ENCODE data around the gene DPPA4. TPM values are rescaled to one million over a fixed set of nuclear protein-coding genes. Genes with fewer than 3 reads are reported as not detected.

DPPA4 gene
- total and polyA plus RNA-seq, 2 donors from 2014 or later, result not detected

- intact Hi-C loops (cut with DNase I), result no loop called here
- no peak overlapping the region for H3K4me3 ChIP-seq (ENCODE audit: low read length in 3 of 3)
- no peak overlapping the region for H3K27ac ChIP-seq (ENCODE audit: low read depth in 2 of 2, low read length in 2 of 2)
- H3K36me3 ChIP-seq (ENCODE audit: control insufficient read depth in 2 of 3, insufficient read depth in 3 of 3, low read length in 3 of 3), result no peaks in the 10 kb centered on the region
- peaks cover 0 to 3% (median 0%) of the 10 kb centered on the region in 3 donors for H3K4me1 ChIP-seq (ENCODE audit: control insufficient read depth in 2 of 3, insufficient read depth in 2 of 3, low read depth in 1 of 3, low read length in 3 of 3)
- H3K9me3 ChIP-seq (ENCODE audit: control insufficient read depth in 2 of 3, insufficient read depth in 1 of 3, low read length in 3 of 3), result no peaks in the 10 kb centered on the region
- DNase-seq, result no peak
- no peak for TF ChIP-seq CTCF (IDR thresholded peaks at IDR 0.05; ENCODE audit: borderline replicate concordance, extremely low read depth, insufficient read depth)
- no peak overlapping the region for H3K9ac ChIP-seq (ENCODE audit: low read length in 3 of 3)
- no peak for FAIRE-seq
- no peaks in the 10 kb centered on the region for H3K27me3 ChIP-seq (ENCODE audit: control insufficient read depth, insufficient read depth, low read length)
Measured at GRCh38 chr3:109353057-109353456, 15.7 kb upstream of the DPPA4 start.

- H3K9ac ChIP-seq (ENCODE audit: low read length in 3 of 3), result no peak overlapping the region
- peaks cover 0 to 3% (median 0%) of the 10 kb centered on the region in 3 donors for H3K4me1 ChIP-seq (ENCODE audit: control insufficient read depth in 2 of 3, insufficient read depth in 2 of 3, low read depth in 1 of 3, low read length in 3 of 3)
- DNase-seq, result no peak
- no peak for TF ChIP-seq CTCF (IDR thresholded peaks at IDR 0.05; ENCODE audit: borderline replicate concordance, extremely low read depth, insufficient read depth)
- no peaks in the 10 kb centered on the region for H3K9me3 ChIP-seq (ENCODE audit: control insufficient read depth in 2 of 3, insufficient read depth in 1 of 3, low read length in 3 of 3)
- no peaks in the 10 kb centered on the region for H3K27me3 ChIP-seq (ENCODE audit: control insufficient read depth, insufficient read depth, low read length)
- no peak overlapping the region for H3K27ac ChIP-seq (ENCODE audit: low read depth in 2 of 2, low read length in 2 of 2)
- H3K4me3 ChIP-seq (ENCODE audit: low read length in 3 of 3), result no peak overlapping the region
- no peak for FAIRE-seq
- H3K36me3 ChIP-seq (ENCODE audit: control insufficient read depth in 2 of 3, insufficient read depth in 3 of 3, low read length in 3 of 3), result no peaks in the 10 kb centered on the region
- intact Hi-C loops (cut with DNase I), result no loop called here
Measured at GRCh38 chr3:109351231-109351630, 13.9 kb upstream of the DPPA4 start.

GRCh38 chr3:109346770-109347295 is 9.5 kb upstream of the DPPA4 start:
- no peaks in the 10 kb centered on the region for H3K4me1 ChIP-seq (ENCODE audit: control insufficient read depth in 2 of 3, insufficient read depth in 2 of 3, low read depth in 1 of 3, low read length in 3 of 3)
- DNase-seq (no peak), FAIRE-seq (no peak)
- no peak overlapping the region for H3K4me3 ChIP-seq (ENCODE audit: low read length in 3 of 3)
- H3K9me3 ChIP-seq (ENCODE audit: control insufficient read depth in 2 of 3, insufficient read depth in 1 of 3, low read length in 3 of 3), result no peaks in the 10 kb centered on the region
- H3K36me3 ChIP-seq (ENCODE audit: control insufficient read depth in 2 of 3, insufficient read depth in 3 of 3, low read length in 3 of 3), result no peaks in the 10 kb centered on the region
- no peak overlapping the region for H3K9ac ChIP-seq (ENCODE audit: low read length in 3 of 3)
- intact Hi-C loops (cut with DNase I), result no loop called here
- H3K27ac ChIP-seq (ENCODE audit: low read depth in 2 of 2, low read length in 2 of 2), result no peak overlapping the region
- TF ChIP-seq CTCF (IDR thresholded peaks at IDR 0.05; ENCODE audit: borderline replicate concordance, extremely low read depth, insufficient read depth), result no peak
- H3K27me3 ChIP-seq (ENCODE audit: control insufficient read depth, insufficient read depth, low read length), result no peaks in the 10 kb centered on the region

- no peak for TF ChIP-seq CTCF (IDR thresholded peaks at IDR 0.05; ENCODE audit: borderline replicate concordance, extremely low read depth, insufficient read depth)
- Histone ChIP-seq H3K9ac (ENCODE audit: low read length in 3 of 3) (no peak overlapping the region), H3K27me3 (ENCODE audit: control insufficient read depth, insufficient read depth, low read length) (no peaks in the 10 kb centered on the region), H3K4me1 (ENCODE audit: control insufficient read depth in 2 of 3, insufficient read depth in 2 of 3, low read depth in 1 of 3, low read length in 3 of 3) (no peaks in the 10 kb centered on the region), H3K9me3 (ENCODE audit: control insufficient read depth in 2 of 3, insufficient read depth in 1 of 3, low read length in 3 of 3) (no peaks in the 10 kb centered on the region), H3K36me3 (ENCODE audit: control insufficient read depth in 2 of 3, insufficient read depth in 3 of 3, low read length in 3 of 3) (no peaks in the 10 kb centered on the region), H3K27ac (ENCODE audit: low read depth in 2 of 2, low read length in 2 of 2) (no peak overlapping the region), H3K4me3 (ENCODE audit: low read length in 3 of 3) (no peak overlapping the region)
- intact Hi-C loops (cut with DNase I), result no loop called here
- DNase-seq, result no peak
- FAIRE-seq, result no peak
Measured at GRCh38 chr3:109346099-109346498, 8.8 kb upstream of the DPPA4 start.

Data from kidney (tissue), 14 donors.